Stimulated activated CD8-positive, alpha-beta memory T cell treated with anti-CD3 and anti-CD28 coated beads, Interleukin-4, amount 100 ng/mL, for 48 hours (primary cell): ENCODE results near the gene CACNA2D3.

Experiments used
- DNase-seq: peaks from one replicate; pipeline ENCODE4 v3.0.0-alpha.2; 2020

CACNA2D3 gene

GRCh38 chr3:54223063-54223462, 100.7 kb downstream of the CACNA2D3 start:
- DNase-seq, result no peak

GRCh38 chr3:54225841-54226528, 103.6 kb downstream of the CACNA2D3 start:
- no peak for DNase-seq

GRCh38 chr3:54228806-54229205, 106.5 kb downstream of the CACNA2D3 start:
- no peak for DNase-seq

- no peak for DNase-seq
These were observed 110.3 kb downstream of the CACNA2D3 start for GRCh38 chr3:54232618-54233017.

GRCh38 chr3:54235998-54236397, 113.6 kb downstream of the CACNA2D3 start:
- DNase-seq, result no peak

GRCh38 chr3:54237109-54237508, 114.8 kb downstream of the CACNA2D3 start:
- no peak for DNase-seq

- DNase-seq, result no peak
These were observed 115.6 kb downstream of the CACNA2D3 start for GRCh38 chr3:54237788-54238502.

GRCh38 chr3:54240309-54240708, 118.0 kb downstream of the CACNA2D3 start:
- no peak for DNase-seq

GRCh38 chr3:54243056-54243931, 120.9 kb downstream of the CACNA2D3 start:
- no peak for DNase-seq

- DNase-seq, result no peak
These were observed 121.8 kb downstream of the CACNA2D3 start for GRCh38 chr3:54243960-54244682.

- DNase-seq, result no peak
These were observed 129.4 kb downstream of the CACNA2D3 start for GRCh38 chr3:54251705-54252104.

GRCh38 chr3:54257125-54257720, 134.9 kb downstream of the CACNA2D3 start:
- DNase-seq, result no peak

- DNase-seq, result no peak
These were observed 137.3 kb downstream of the CACNA2D3 start for GRCh38 chr3:54259636-54260035.

GRCh38 chr3:54261141-54261540, 138.8 kb downstream of the CACNA2D3 start:
- DNase-seq, result no peak

- no peak for DNase-seq
These were observed 140.2 kb downstream of the CACNA2D3 start for GRCh38 chr3:54262541-54262940.

GRCh38 chr3:54262946-54263345, 140.6 kb downstream of the CACNA2D3 start:
- DNase-seq, result no peak

- DNase-seq, result no peak
These were observed 141.7 kb downstream of the CACNA2D3 start for GRCh38 chr3:54264050-54264449.

- DNase-seq, result no peak
These were observed 148.6 kb downstream of the CACNA2D3 start for GRCh38 chr3:54270816-54271526.

GRCh38 chr3:54273791-54274190, 151.4 kb downstream of the CACNA2D3 start:
- DNase-seq, result no peak

GRCh38 chr3:54274607-54275006, 152.3 kb downstream of the CACNA2D3 start:
- DNase-seq, result no peak

- DNase-seq, result no peak
These were observed 156.7 kb downstream of the CACNA2D3 start for GRCh38 chr3:54279005-54279583.
